Measurements from ENCODE around the gene ATF1.
"Not testable (repeated sequence)": the region's sequence is repeated elsewhere in the genome, so short reads cannot be mapped to it uniquely, and the experiment has no call there.

Gene ATF1

GRCh38 chr12:50841716-50842531 lies 78.0 kb downstream of the ATF1 start:
- DNase-seq (ENCODE audit: low read depth, low spot score) = no peak
- no peaks in the 10 kb centered on the region for H3K36me3 ChIP-seq (ENCODE audit: insufficient read depth, insufficient read length, low read length)
- no peaks in the 10 kb centered on the region for H3K4me1 ChIP-seq (ENCODE audit: insufficient read depth, insufficient read length)
- no peak overlapping the region for H3K4me3 ChIP-seq (ENCODE audit: insufficient read length, low read depth)
- no peaks in the 10 kb centered on the region for H3K27me3 ChIP-seq (ENCODE audit: insufficient read depth, insufficient read length)
- H3K9ac ChIP-seq (ENCODE audit: insufficient read length, low read depth) = no peak overlapping the region
- TF ChIP-seq ZNF274 (IDR thresholded peaks at IDR 0.05; ENCODE audit: low read depth, low read length) (no peak), YY1 (IDR thresholded peaks at IDR 0.05; ENCODE audit: insufficient read depth, insufficient read length) (no peak), SUZ12 (IDR thresholded peaks at IDR 0.05; ENCODE audit: extremely low read depth, insufficient read depth, insufficient read length) (no peak)
- peaks cover 12% of the 10 kb centered on the region; the same call in 1 of the 2 replicates for H3K9me3 ChIP-seq (ENCODE audit: insufficient read depth, low read length)

- H3K4me3 ChIP-seq (ENCODE audit: insufficient read length, low read depth) = no peak within 1 kb of the TSS
- no peaks in the 10 kb centered on the region for H3K4me1 ChIP-seq (ENCODE audit: insufficient read depth, insufficient read length)
- TF ChIP-seq ZNF274 (IDR thresholded peaks at IDR 0.05; ENCODE audit: low read depth, low read length) (no peak), YY1 (IDR thresholded peaks at IDR 0.05; ENCODE audit: insufficient read depth, insufficient read length) (no peak), SUZ12 (IDR thresholded peaks at IDR 0.05; ENCODE audit: extremely low read depth, insufficient read depth, insufficient read length) (no peak)
Measured at GRCh38 chr12:50842637-50843493, 79.0 kb downstream of the ATF1 start, which contains the start of gene TMPRSS12. Gene TMPRSS12 (plus strand): TSS chr12:50842926. CDS start chr12:50842965, 39 bp downstream.

GRCh38 chr12:50845021-50845647 lies 81.2 kb downstream of the ATF1 start:
- TF ChIP-seq SUZ12 (IDR thresholded peaks at IDR 0.05; ENCODE audit: extremely low read depth, insufficient read depth, insufficient read length) (no peak), YY1 (IDR thresholded peaks at IDR 0.05; ENCODE audit: insufficient read depth, insufficient read length) (no peak), ZNF274 (IDR thresholded peaks at IDR 0.05; ENCODE audit: low read depth, low read length) (no peak)
- no peak overlapping the region for H3K4me3 ChIP-seq (ENCODE audit: insufficient read length, low read depth)
- H3K9ac ChIP-seq (ENCODE audit: insufficient read length, low read depth) = no peak overlapping the region
- no peak for DNase-seq (ENCODE audit: low read depth, low spot score)
- no peaks in the 10 kb centered on the region for H3K4me1 ChIP-seq (ENCODE audit: insufficient read depth, insufficient read length)
- no peaks in the 10 kb centered on the region for H3K36me3 ChIP-seq (ENCODE audit: insufficient read depth, insufficient read length, low read length)
- H3K27me3 ChIP-seq (ENCODE audit: insufficient read depth, insufficient read length) = no peaks in the 10 kb centered on the region
- peaks cover 12% of the 10 kb centered on the region; the same call in 1 of the 2 replicates for H3K9me3 ChIP-seq (ENCODE audit: insufficient read depth, low read length)

More at GRCh38 chr12:50842637-50843493, 79.0 kb downstream of the ATF1 start, which contains the start of gene TMPRSS12:
- H3K36me3 ChIP-seq (ENCODE audit: insufficient read depth, insufficient read length, low read length) = no peaks in the 10 kb centered on the region
- peaks cover 12% of the 10 kb centered on the region; the same call in 1 of the 2 replicates for H3K9me3 ChIP-seq (ENCODE audit: insufficient read depth, low read length)
- H3K27me3 ChIP-seq (ENCODE audit: insufficient read depth, insufficient read length) = no peaks in the 10 kb centered on the region
- DNase-seq (ENCODE audit: low read depth, low spot score) = no peak
- no peak within 1 kb of the TSS for H3K9ac ChIP-seq (ENCODE audit: insufficient read length, low read depth)

GRCh38 chr12:50848963-50849362 lies 85.1 kb downstream of the ATF1 start:
- TF ChIP-seq SUZ12 (IDR thresholded peaks at IDR 0.05; ENCODE audit: extremely low read depth, insufficient read depth, insufficient read length) = no peak
- TF ChIP-seq YY1 (IDR thresholded peaks at IDR 0.05; ENCODE audit: insufficient read depth, insufficient read length) = no peak
- no peak for TF ChIP-seq ZNF274 (IDR thresholded peaks at IDR 0.05; ENCODE audit: low read depth, low read length)
- DNase-seq (ENCODE audit: low read depth, low spot score) = no peak
- H3K36me3 ChIP-seq (ENCODE audit: insufficient read depth, insufficient read length, low read length) = no peaks in the 10 kb centered on the region
- H3K9ac ChIP-seq (ENCODE audit: insufficient read length, low read depth) = no peak overlapping the region
- no peak overlapping the region for H3K4me3 ChIP-seq (ENCODE audit: insufficient read length, low read depth)
- H3K4me1 ChIP-seq (ENCODE audit: insufficient read depth, insufficient read length) = no peaks in the 10 kb centered on the region
- no peaks in the 10 kb centered on the region for H3K27me3 ChIP-seq (ENCODE audit: insufficient read depth, insufficient read length)
- H3K9me3 ChIP-seq (ENCODE audit: insufficient read depth, low read length) = no peaks in the 10 kb centered on the region

- not testable (repeated sequence) for H3K4me3 ChIP-seq (ENCODE audit: insufficient read length, low read depth); H3K27me3 ChIP-seq (ENCODE audit: insufficient read depth, insufficient read length); DNase-seq (ENCODE audit: low read depth, low spot score); H3K36me3 ChIP-seq (ENCODE audit: insufficient read depth, insufficient read length, low read length); H3K9ac ChIP-seq (ENCODE audit: insufficient read length, low read depth); H3K4me1 ChIP-seq (ENCODE audit: insufficient read depth, insufficient read length)
- peaks cover 14% of the 10 kb centered on the region for H3K9me3 ChIP-seq (ENCODE audit: insufficient read depth, low read length)
Measured at GRCh38 chr12:50855218-50855617, 91.3 kb downstream of the ATF1 start.

GRCh38 chr12:50855679-50856078 lies 91.8 kb downstream of the ATF1 start:
- not testable (repeated sequence) for H3K27me3 ChIP-seq (ENCODE audit: insufficient read depth, insufficient read length); H3K4me1 ChIP-seq (ENCODE audit: insufficient read depth, insufficient read length); H3K9ac ChIP-seq (ENCODE audit: insufficient read length, low read depth); H3K36me3 ChIP-seq (ENCODE audit: insufficient read depth, insufficient read length, low read length); DNase-seq (ENCODE audit: low read depth, low spot score); H3K4me3 ChIP-seq (ENCODE audit: insufficient read length, low read depth)
- H3K9me3 ChIP-seq (ENCODE audit: insufficient read depth, low read length) = peaks cover 14% of the 10 kb centered on the region
